CD4-positive, alpha-beta T cell treated with Interleukin-10 for 1 hour (primary cell): ENCODE data around the gene POU3F2.

ENCODE experiments used
- DNase-seq: peaks from one replicate; pipeline ENCODE4 v3.0.0-alpha.2; 2020

The POU3F2 gene

GRCh38 chr6:98831057-98831958 is 3.1 kb upstream of the POU3F2 start:
- DNase-seq, result no peak

GRCh38 chr6:98831959-98832283 is 2.5 kb upstream of the POU3F2 start:
- no peak for DNase-seq

GRCh38 chr6:98832284-98833056 is 1.9 kb upstream of the POU3F2 start:
- DNase-seq, result no peak

- DNase-seq, result no peak
Measured at GRCh38 chr6:98833057-98833306, 1.4 kb upstream of the POU3F2 start.

GRCh38 chr6:98833307-98834059 is 891 bp upstream of the POU3F2 start:
- DNase-seq, result peak; percentile 16

- DNase-seq, result no peak
Measured at GRCh38 chr6:98835149-98836024, 1.0 kb downstream of the POU3F2 start.

GRCh38 chr6:98836025-98836961 is 1.9 kb downstream of the POU3F2 start:
- no peak for DNase-seq

GRCh38 chr6:98836962-98837944 is 2.9 kb downstream of the POU3F2 start:
- DNase-seq, result no peak

GRCh38 chr6:98838032-98838431 is 3.7 kb downstream of the POU3F2 start:
- no peak for DNase-seq

GRCh38 chr6:98838975-98839374 is 4.6 kb downstream of the POU3F2 start:
- DNase-seq, result no peak

GRCh38 chr6:98839781-98840361 is 5.5 kb downstream of the POU3F2 start:
- DNase-seq, result no peak

GRCh38 chr6:98840385-98840784 is 6.0 kb downstream of the POU3F2 start:
- DNase-seq, result no peak

- no peak for DNase-seq
Measured at GRCh38 chr6:98840996-98841513, 6.7 kb downstream of the POU3F2 start.

- DNase-seq, result no peak
Measured at GRCh38 chr6:98841621-98842341, 7.4 kb downstream of the POU3F2 start.

GRCh38 chr6:98842342-98843180 is 8.2 kb downstream of the POU3F2 start:
- no peak for DNase-seq

- no peak for DNase-seq
Measured at GRCh38 chr6:98843271-98844243, 9.2 kb downstream of the POU3F2 start.
